NCI-H2196 (cell line): Measurements from ENCODE around the gene BRINP2.

Experiments
- DNase-seq: peaks from one replicate; lab custom pipeline; 2025; ENCODE audit not compliant: unreplicated experiment; lab: John Stamatoyannopoulos, UW

The BRINP2 gene

DNA sequence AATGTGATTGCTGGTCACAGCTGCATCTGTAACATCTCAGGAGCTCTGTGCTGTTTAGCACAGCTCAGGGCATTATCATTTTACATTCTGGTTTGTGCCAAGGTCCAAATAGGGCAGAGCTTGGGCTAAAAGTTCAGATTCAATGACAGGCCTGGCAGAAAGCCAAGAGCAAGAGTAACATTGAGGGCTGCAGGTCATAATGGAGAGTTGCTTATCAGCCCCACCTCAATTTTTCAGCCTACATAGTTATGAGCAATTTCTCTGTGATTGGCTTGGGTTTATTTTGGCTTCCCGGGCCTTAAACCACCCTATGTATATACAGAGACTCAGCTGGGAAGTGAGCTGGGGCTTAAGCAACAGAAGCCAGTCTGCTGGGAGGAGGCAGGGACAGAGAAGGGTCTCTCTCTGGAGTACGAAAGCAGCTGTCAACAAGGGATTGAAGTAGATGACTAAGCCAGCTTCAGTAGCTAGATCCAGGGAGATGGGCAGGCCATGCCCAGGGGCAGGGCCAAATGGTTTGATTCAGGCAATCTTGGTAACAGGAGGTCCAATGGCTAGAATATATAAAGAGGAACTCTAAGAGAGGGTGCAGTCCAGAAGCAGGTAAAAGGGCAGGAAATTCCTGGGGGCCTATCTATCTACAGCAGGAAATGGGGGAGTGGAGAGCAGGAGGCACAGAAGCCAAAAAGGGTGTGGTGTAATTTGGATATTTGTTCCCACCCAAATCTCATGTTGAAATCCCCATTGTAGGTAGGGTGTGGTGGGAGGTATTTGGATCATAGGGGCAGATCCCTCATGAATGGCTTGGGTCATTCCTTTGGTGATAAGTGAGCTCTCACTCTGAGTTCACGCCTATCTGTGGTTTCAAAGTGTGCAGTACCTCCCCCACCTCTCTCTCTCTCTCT is 49.0 kb downstream of the BRINP2 start:
- DNase-seq: no peak

DNA sequence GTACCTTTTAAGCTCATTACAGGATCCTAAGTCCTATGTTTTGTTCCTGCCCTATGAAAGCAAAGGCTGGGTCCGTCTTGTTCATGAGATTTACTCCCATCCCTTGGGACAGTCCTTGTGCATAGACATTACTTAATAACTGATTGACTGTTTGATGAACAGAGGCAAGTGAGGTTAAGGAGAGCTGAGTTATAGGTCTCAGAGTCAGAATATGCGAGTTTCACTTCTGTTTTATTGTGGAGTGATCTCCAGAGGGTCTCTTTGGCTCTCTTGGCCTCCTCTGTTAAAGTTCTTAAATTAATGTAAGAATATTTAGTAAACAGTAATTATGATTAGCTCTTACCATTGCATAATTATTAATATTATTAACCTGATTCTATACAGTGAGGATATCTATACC is 52.6 kb downstream of the BRINP2 start:
- DNase-seq: no peak

DNA sequence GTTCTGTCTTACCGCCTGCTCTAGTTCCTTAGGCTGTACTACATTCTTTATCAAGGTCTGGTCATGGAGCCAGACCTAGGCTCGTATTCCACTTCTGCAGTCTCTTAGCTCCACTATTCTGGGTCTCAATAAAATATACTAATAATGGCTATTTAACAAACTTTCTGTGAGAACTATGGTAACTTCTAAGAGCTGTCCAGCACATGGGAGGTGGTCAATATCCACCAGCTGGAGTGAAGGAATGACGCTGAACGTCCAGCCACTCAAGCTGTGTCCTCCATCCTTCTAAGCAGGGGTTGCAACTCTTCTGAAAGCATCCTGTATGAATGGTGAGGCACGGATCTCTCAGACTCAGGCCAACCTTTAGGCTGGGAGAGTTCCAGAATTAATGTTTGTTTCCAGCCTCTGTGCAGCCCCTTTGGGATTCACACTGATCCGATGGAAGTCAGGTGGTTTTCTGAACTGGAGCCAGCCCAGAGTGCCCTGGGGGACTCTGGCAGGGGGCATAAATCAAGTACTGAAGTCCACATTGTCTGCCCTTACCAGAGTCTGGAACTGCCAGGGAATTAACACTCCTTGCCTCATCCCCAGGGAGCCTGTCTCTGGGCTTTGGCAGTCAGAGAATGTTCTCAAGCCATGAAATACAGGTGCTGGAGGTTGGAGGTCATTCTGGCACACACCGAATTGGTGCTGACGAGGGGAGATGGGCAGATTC is 57.4 kb downstream of the BRINP2 start:
- no peak for DNase-seq

DNA sequence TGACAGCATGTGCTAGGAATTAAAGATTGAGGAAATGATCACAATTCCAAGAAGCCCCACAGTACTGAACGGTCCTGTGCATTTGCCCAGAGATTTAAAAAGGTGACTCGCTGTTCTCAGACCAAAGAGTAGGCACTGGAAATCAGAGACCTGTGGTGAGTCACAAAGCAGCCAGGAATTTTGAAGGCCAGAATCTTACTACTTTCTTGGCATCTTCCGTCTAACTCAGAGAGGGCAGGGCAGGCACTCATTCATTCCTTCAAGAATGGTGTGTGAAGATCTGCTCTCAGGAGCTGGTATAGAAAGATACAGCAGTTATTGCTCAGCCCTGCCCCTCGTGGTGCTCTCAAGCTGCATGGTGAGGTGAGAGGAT is 57.9 kb downstream of the BRINP2 start:
- no peak for DNase-seq

DNA sequence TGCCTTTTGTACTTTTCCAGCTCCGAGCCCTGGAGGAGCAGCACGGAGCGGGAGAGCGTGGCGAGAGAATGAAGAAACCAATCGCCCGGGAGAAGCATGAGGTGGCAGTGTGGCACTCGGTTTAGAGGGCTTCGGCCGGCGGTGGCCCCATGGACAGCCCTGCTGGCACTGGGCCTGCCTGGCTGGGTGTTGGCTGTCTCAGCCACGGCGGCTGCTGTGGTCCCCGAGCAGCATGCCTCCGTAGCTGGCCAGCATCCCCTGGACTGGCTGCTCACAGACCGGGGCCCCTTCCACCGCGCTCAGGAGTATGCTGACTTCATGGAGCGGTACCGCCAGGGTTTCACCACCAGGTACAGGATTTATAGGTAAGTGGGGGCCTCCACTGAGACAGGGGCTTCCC is 59.0 kb downstream of the BRINP2 start:
- no peak for DNase-seq

DNA sequence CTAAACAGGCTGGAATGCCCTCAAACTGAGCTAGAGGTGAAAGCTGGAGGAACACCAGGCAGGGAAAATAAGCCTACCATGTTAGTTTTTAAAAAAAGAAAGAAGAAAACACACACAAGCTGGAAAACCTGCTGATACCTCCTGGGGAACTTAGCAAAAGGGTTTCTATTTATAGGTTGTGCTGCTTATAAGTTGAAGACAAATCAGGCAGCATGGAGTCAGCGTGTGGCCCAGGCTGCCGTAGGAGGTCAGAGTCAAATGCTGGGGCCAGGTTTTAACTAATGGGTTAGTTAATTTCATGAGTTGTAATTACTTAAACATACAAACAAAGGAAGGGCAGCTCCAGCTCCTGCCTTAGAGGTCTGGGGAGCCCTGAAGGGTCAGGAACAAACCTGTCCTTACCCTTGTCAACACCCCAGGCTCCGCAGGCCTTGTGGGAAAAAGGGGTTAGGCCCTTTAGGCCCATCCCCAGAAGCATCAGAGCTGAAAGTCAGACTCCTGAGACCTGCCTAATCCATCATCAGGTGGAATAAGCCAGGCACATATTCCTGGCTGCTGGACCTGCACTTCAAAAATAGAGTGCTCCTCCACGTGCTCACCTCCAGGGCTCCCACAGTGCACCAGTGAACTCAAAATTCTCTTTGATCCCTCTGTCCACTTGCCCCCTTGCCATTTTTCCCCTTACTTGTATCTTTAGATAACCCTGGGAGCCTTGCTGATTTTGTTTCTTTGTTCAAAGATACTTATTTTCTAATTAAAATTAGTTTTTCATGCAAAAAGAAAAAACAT is 59.7 kb downstream of the BRINP2 start:
- no peak for DNase-seq

DNA sequence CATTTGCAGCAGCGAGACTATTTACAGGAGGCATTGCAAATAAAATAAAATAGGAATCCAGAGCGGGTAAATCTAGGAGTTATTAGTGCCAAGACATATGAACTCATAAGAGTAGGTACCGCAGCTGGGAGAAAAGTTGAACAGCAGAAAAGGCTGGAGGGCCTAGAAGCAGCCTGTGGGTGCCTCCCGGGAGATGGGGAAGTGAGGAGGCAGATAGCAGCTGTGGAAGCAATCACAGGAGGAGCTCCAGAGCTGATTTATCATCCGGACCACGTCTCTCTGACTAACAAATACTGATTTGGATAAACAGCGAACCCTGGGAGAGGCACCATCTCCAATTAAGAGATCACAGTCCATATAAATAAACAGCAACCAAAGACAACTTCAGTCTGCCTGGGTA is 64.6 kb downstream of the BRINP2 start:
- no peak for DNase-seq

DNA sequence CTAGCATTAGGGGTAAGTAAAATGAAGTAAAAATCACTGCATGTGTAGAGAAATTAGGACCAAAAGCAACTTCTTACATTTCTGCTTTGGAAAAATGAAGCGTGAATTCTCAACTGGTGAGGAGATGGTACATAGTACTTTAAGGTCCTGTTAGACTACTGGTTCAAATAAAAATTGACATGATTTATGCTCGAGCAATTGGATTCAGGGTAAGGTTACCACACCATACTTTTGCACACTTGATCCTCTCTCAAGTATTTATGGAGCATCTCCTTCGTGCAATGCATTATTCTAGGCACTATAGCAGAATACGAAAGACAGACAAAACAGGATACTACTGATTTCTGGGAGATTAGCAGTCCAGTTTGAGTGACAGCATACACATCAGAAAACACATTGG is 66.2 kb downstream of the BRINP2 start:
- no peak for DNase-seq

DNA sequence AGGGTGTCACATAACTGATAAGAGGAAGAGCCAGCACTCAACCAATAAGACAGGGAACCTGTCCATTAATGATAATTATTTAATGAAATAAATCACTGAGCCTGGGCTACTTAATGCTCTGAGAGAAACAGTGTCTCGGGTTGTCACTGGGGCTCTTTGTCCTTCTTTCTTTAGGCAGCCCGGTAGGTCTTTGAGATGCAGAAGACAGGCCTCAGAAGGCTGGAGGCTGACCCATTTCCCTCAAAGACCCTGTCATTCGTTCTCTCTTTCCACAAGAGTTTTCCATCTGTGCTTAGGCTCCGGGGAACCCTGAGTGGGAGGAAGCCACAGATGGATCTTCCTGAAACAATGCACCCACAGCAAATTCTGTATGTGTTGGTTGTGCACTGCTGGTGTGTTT is 68.2 kb downstream of the BRINP2 start:
- no peak for DNase-seq

DNA sequence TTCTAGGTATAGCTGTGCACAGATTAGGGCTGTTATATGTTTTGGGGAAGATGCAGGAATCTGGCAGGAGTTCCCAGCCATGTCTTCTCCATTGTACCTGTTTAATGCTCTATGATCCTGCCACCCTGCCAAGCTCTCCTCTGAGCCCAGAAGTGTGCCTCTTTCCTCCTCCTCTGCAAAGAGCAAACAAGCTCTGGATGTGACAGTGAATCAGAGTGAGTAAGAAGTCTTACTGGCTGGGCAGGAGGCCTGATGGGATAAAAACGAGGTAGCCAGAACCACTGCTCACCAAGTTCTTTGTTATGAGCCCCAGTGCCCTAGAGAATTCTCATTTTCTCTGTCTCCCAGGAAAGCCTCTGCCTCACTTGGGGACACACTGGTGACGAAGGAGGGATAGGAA is 69.0 kb downstream of the BRINP2 start:
- no peak for DNase-seq

DNA sequence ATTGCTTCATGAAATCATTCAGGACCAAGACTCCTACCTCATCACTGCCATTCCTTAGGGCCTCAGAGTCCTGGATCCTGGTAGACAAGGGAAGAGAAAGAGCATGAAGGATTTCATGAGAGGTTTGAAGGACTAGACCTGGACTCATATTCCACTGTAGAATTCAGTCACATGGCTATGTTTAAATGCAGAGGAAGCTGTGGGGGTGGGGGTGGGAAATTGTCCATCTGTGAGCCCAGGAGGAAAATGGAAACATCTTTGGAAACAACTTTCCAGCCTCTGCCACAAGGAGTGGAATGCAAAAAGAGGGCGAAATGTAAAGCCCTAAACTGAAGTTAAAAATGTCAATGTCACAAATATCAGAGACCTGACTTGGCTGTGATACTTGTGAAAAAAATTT is 73.0 kb downstream of the BRINP2 start:
- no peak for DNase-seq

DNA sequence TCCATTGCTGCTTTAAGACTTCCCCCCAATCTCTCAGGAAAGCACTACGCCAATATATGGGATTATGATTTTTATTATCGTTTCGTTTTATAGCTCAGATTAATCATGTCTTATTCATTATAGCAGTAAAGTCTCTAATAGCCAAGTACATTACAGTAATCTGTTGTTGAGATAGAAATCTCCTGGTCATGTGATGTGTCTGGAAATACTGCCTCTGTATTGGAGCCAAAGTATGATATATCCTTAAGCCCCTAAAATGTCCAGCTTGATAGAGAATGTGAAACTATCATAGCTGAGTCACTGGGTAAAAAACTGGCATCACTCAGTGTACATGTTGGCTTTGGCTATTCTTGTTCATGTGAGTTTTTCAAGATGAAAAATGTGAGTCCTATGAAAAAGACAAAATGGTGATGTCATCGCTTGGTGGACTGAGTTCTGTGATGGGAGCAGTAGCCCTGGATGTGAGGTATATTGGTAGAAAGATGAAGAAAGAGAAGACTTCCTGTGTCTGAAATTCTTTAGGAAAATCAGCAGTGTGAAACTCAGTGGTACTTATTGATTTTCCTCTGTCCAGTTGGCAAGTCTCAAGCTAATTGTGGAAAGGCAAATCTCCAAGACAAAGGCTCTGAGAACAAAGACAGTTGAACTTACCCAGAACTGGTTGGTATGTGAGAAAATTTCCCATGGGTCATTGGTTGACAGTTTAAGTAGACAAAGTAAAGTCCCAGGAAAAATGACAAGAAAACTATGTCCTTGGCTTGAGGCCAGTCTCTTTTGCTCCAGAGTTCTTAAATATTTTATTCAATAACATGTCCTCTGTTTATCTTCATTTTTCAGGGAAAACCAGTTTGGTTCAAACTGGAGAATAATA is 76.2 kb downstream of the BRINP2 start:
- no peak for DNase-seq

DNA sequence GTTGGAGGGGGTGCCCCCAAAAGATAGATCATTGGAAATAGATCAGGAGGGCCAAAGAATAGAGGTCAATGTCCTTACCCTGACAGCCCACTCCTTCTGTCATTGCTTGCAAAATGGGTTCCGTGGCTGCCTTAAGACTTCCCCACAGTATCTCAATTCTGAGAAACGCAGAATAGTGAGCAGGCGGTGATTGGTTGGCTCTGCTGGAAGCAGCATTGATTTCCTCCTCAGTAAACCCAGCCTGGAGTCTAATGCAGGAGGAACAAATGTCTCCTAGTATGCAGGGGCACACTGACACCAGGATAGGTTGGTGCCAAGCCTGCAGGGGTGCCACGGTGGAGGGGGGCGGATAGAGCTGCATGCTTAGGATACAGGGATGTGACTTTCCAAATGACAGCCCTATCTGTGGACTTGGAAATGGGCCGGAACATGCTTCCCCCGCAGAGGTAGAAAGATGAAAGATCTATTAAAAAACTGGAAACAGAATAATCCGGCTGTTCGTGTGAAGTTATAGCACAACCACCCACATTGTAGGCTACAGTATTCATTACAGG is 76.9 kb downstream of the BRINP2 start:
- no peak for DNase-seq

DNA sequence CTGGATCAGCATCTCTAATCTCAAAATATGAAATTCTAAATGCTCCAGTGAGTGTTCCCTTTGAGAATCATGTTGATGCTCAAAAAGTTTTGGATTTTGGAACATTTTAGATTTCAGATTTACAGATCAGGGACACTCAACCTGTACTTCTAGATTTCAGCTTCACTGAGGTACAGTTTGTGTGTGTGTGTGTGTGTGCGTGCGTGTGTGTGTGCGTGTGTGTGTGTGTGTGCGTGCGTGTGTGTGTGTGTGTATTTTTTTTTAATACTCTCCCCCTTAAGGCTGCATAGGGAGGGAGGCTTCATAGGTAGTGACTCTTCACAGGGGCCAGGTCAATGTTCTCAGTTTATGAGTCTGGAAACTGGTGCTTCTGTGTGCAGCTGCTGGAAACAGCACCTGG is 77.5 kb downstream of the BRINP2 start:
- no peak for DNase-seq

DNA sequence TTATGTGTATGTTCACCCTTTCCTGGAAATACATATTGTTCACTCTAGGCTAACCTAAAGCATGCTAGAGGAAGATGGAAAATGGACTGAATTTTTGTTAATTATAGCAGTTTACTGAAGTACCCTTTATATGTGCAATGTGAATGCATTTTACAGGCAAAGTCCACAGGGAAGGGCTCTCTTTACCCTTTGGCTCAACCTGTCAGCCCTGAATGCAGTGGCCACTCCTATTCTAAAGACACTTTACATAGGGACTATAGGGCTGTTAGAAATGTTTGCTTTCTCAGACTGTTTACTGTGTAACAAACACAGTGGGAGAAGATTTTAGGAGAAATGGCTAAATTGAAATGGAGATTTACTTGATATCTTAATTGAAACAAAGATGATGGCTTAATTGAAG is 78.5 kb downstream of the BRINP2 start:
- DNase-seq: no peak

DNA sequence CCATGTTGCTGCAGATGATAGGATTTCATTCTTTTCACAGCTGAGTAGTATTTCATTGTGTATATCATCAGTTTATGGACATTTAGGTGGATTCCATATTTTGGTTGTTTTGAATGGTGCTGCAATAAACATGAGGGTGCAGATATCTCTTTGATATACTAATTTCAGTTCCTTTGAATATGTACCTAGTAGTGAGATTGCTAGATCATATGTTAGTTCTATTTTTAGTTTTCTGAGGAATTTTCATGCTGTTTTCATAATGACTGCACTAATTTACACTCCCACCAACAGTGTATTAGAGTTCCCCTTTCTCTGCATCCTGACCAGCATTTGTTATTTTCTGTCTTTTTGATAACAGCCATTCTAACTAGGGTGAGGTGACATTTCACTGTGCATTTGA is 82.1 kb downstream of the BRINP2 start:
- no peak for DNase-seq

DNA sequence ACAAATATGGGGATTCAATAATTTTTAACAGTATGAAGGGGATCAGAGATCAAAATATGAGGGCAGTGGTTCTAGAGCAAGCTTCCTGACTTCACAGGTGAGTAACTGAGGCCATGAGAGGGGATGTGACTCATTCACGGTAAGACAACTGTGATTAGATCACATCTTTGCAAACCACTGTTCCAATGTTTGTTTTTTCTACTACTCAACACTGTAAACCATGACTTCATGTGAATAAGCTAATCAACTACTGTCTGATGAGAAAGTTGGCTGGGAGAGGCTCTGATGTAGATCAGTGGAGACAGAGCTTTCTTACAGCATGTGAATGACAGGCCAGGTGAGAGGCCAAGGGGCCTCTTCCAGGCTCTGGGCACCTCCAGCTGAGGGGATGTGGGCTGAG is 84.7 kb downstream of the BRINP2 start:
- no peak for DNase-seq

DNA sequence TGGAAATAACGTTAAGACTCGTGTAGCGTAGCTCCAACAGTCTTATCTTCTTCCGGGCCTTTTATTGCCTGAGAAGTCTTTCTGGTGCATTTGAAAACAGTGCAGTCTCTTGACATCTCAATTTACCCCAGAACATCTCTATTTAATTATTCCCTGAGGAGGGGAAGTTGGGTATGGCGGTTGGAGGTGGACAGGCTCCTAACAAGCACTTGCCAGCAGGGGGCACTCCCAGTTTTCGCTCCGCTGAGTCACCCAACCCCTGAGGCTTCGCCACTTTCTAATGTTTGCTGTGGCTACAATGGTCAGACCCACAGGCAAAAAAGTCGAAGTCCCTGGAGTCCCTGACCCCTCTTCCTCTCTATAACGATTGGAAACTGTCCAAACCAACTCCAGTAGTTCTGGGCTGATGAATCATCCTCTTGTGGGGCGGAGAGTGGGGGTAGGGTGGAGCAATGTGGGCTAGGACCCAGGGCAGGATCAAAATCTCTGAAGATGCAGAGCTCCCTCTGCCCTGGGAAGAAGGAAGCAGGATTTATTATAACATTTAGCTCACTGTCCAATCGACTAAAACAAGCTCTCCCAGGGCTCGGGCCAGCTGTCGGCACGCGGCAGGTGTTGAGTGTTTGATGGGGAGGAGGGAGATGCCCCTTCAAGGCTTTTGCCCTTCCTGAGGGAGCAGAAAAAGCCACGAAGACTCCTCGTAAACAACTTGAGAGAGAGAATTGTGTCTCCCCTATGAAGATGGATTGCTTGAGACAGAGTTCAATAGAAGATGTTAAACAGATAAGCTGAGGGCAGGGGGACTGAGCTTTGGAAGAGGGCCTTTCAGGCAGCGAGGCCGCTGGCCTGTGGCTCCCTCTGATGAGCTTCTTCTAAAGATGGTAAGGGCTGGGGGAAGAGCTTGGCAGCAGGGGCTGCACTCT is 85.7 kb downstream of the BRINP2 start:
- no peak for DNase-seq

DNA sequence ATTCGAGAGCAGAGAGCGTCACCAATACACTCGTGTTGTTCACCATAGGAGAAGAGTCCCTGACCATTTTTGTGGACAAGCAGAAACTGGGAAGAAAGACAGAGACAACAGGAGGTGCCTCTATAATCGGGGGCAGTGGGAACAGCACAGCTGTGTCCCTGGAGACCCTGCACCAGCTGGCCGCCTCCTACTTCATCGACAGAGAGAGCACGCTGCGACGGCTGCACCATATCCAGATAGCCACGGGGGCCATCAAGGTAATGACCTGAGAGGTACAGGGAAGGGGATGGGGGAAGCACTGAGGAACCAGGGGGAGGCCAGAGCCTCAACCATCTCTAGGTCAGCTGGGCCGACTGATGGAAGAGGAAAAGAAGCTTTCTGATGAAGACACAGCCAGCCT is 86.4 kb downstream of the BRINP2 start:
- DNase-seq: no peak
